Erythroblast (primary cell): ENCODE measurements around the gene FGL2.

Experiments used
- GATA1 ChIP-seq: IDR thresholded peaks from 2 replicates; pipeline ENCODE4 v1.6.1; 2011; ENCODE audit warnings: low read depth, mild to moderate bottlenecking, control low read depth, low read length, moderate library complexity
- POLR2A ChIP-seq: IDR thresholded peaks from 2 replicates; pipeline ENCODE4 v1.6.1; 2011; ENCODE audit warnings: mild to moderate bottlenecking, low read length

- TF ChIP-seq POLR2A (no peak), GATA1 (no peak)
These were observed 39.9 kb upstream of the FGL2 start for GRCh38 chr7:77239471-77239870.
